ENCODE results near the gene SLC25A41. TPM values are rescaled to one million over a fixed set of nuclear protein-coding genes. Genes with fewer than 3 reads are reported as not detected.

SLC25A41 gene
- total and polyA plus RNA-seq, 2 experiments from 2014 or later = 0.27 to 0.50 TPM

- TF ChIP-seq CTCF (IDR thresholded peaks at IDR 0.05; ENCODE audit: poor library complexity) (no peak), EZH2 (IDR thresholded peaks at IDR 0.05; ENCODE audit: borderline replicate concordance) (no peak), EZH2phosphoT487 (IDR thresholded peaks at IDR 0.05; ENCODE audit: low read depth, severe bottlenecking, unreplicated experiment) (no peak)
- Histone ChIP-seq H3K4me3 (no peak overlapping the region), H3K79me2 (no peaks in the 10 kb centered on the region), H3K9me2 (replicated peaks; ENCODE audit: insufficient read depth) (no peaks in the 10 kb centered on the region), H3K9me3 (ENCODE audit: low read depth) (no peaks in the 10 kb centered on the region), H3K4me1 (ENCODE audit: insufficient read depth) (peaks cover 9% of the 10 kb centered on the region), H4K20me1 (ENCODE audit: insufficient read depth, poor library complexity, severe bottlenecking) (no peaks in the 10 kb centered on the region), H3K4me2 (no peak overlapping the region), H2AFZ (no peak overlapping the region), H3K27ac (no peak overlapping the region), H3K36me3 (replicated peaks; ENCODE audit: insufficient read depth, low read depth) (no peaks in the 10 kb centered on the region), H3K27me3 (no peaks in the 10 kb centered on the region)
- DNase-seq (ENCODE audit: low spot score) = no peak
- 97% methylated on average over 6 of the region's 6 CpGs for WGBS (ENCODE audit: low lambda C conversion rate, missing lambda C conversion rate)
Observed at GRCh38 chr19:6409346-6409745, 24.2 kb downstream of the SLC25A41 start.

- Histone ChIP-seq H3K27me3 (no peaks in the 10 kb centered on the region), H3K4me2 (no peak overlapping the region), H3K9me3 (ENCODE audit: low read depth) (no peaks in the 10 kb centered on the region), H3K4me1 (ENCODE audit: insufficient read depth) (peaks cover 14% of the 10 kb centered on the region), H2AFZ (no peak overlapping the region), H3K4me3 (no peak overlapping the region), H3K9me2 (replicated peaks; ENCODE audit: insufficient read depth) (no peaks in the 10 kb centered on the region), H3K27ac (no peak overlapping the region), H4K20me1 (ENCODE audit: insufficient read depth, poor library complexity, severe bottlenecking) (no peaks in the 10 kb centered on the region), H3K79me2 (no peaks in the 10 kb centered on the region), H3K36me3 (replicated peaks; ENCODE audit: insufficient read depth, low read depth) (no peaks in the 10 kb centered on the region)
- WGBS (ENCODE audit: low lambda C conversion rate, missing lambda C conversion rate) = 96% methylated on average over 5 of the region's 5 CpGs
- no peak for DNase-seq (ENCODE audit: low spot score)
- TF ChIP-seq EZH2phosphoT487 (IDR thresholded peaks at IDR 0.05; ENCODE audit: low read depth, severe bottlenecking, unreplicated experiment) = no peak
- TF ChIP-seq EZH2 (IDR thresholded peaks at IDR 0.05; ENCODE audit: borderline replicate concordance) = no peak
- no peak for TF ChIP-seq CTCF (IDR thresholded peaks at IDR 0.05; ENCODE audit: poor library complexity)
Observed at GRCh38 chr19:6406401-6406800, 27.2 kb downstream of the SLC25A41 start.

GRCh38 chr19:6402837-6403608 lies 30.5 kb downstream of the SLC25A41 start:
- H3K27me3 ChIP-seq = no peaks in the 10 kb centered on the region
- H3K27ac ChIP-seq = peak overlapping the region; percentile 86
- peaks cover 14% of the 10 kb centered on the region for H3K4me1 ChIP-seq (ENCODE audit: insufficient read depth)
- H3K79me2 ChIP-seq = no peaks in the 10 kb centered on the region
- no peaks in the 10 kb centered on the region for H3K36me3 ChIP-seq (replicated peaks; ENCODE audit: insufficient read depth, low read depth)
- no peaks in the 10 kb centered on the region for H4K20me1 ChIP-seq (ENCODE audit: insufficient read depth, poor library complexity, severe bottlenecking)
- 61% methylated on average over 22 of the region's 22 CpGs for WGBS (ENCODE audit: low lambda C conversion rate, missing lambda C conversion rate)
- TF ChIP-seq EZH2phosphoT487 (IDR thresholded peaks at IDR 0.05; ENCODE audit: low read depth, severe bottlenecking, unreplicated experiment) = no peak
- no peak for TF ChIP-seq CTCF (IDR thresholded peaks at IDR 0.05; ENCODE audit: poor library complexity)
- TF ChIP-seq EZH2 (IDR thresholded peaks at IDR 0.05; ENCODE audit: borderline replicate concordance) = no peak
- H3K9me3 ChIP-seq (ENCODE audit: low read depth) = no peaks in the 10 kb centered on the region
- no peak overlapping the region for H3K4me3 ChIP-seq
- H2AFZ ChIP-seq = peak overlapping the region; percentile 55
- peak overlapping the region; percentile 65 for H3K4me2 ChIP-seq
- DNase-seq (ENCODE audit: low spot score) = peak; percentile 68
- H3K9me2 ChIP-seq (replicated peaks; ENCODE audit: insufficient read depth) = no peaks in the 10 kb centered on the region
